Kidney tubule cell (primary cell): ENCODE data around the gene IGSF3.
A peak's percentile ranks its signal among the peaks of the same experiment; 100 is the strongest.

Source experiments
- DNase-seq: peaks from one replicate; pipeline ENCODE4 v3.0.0-alpha.2; 2018; ENCODE audit warnings: low spot score

The IGSF3 gene

GRCh38 chr1:116686175-116686574, 18.6 kb upstream of the IGSF3 start:
- DNase-seq = no peak

- DNase-seq = no peak
These were observed 17.0 kb upstream of the IGSF3 start for GRCh38 chr1:116684575-116684974.

GRCh38 chr1:116682641-116683221, 15.2 kb upstream of the IGSF3 start:
- DNase-seq = no peak

GRCh38 chr1:116681343-116681899, 13.9 kb upstream of the IGSF3 start:
- no peak for DNase-seq

- no peak for DNase-seq
These were observed 13.2 kb upstream of the IGSF3 start for GRCh38 chr1:116680752-116681151.

GRCh38 chr1:116679828-116680628, 12.5 kb upstream of the IGSF3 start:
- no peak for DNase-seq

GRCh38 chr1:116679091-116679827, 11.7 kb upstream of the IGSF3 start:
- DNase-seq = no peak

GRCh38 chr1:116678732-116679090, 11.2 kb upstream of the IGSF3 start:
- no peak for DNase-seq

- DNase-seq = peak; percentile 42
These were observed 10.0 kb upstream of the IGSF3 start for GRCh38 chr1:116677474-116678062.

- DNase-seq = no peak
These were observed 8.8 kb upstream of the IGSF3 start for GRCh38 chr1:116676291-116676690.

GRCh38 chr1:116674751-116675150, 7.2 kb upstream of the IGSF3 start:
- no peak for DNase-seq

- no peak for DNase-seq
These were observed 6.5 kb upstream of the IGSF3 start for GRCh38 chr1:116674011-116674531.

- no peak for DNase-seq
These were observed 4.4 kb upstream of the IGSF3 start for GRCh38 chr1:116671912-116672311.

GRCh38 chr1:116671072-116671760, 3.7 kb upstream of the IGSF3 start:
- DNase-seq = no peak

GRCh38 chr1:116668277-116668676, 744 bp upstream of the IGSF3 start:
- no peak for DNase-seq

- DNase-seq = peak; percentile 42
These were observed 407 bp downstream of the IGSF3 start for GRCh38 chr1:116667078-116667574.

- peak; percentile 25 for DNase-seq
These were observed 1.1 kb downstream of the IGSF3 start for GRCh38 chr1:116666187-116667077.

GRCh38 chr1:116664978-116665371, 2.6 kb downstream of the IGSF3 start:
- no peak for DNase-seq

GRCh38 chr1:116664366-116664977, 3.1 kb downstream of the IGSF3 start:
- peak; percentile 28 for DNase-seq

GRCh38 chr1:116663821-116664220, 3.7 kb downstream of the IGSF3 start:
- DNase-seq = no peak
